Astrocyte of the cerebellum (primary cell): Measurements from ENCODE around the gene DHX38.

Experiments used
- DNase-seq: peaks from one replicate; pipeline ENCODE4 v3.0.0-alpha.2; 2011; ENCODE audit warnings: low read depth
- H3K4me3 ChIP-seq: 2 replicates; pipeline ENCODE4 v1.5.1; 2011; ENCODE audit warnings: mild to moderate bottlenecking, low read depth, low read length, moderate library complexity
- in situ Hi-C: cut with HindIII; loops from 2 replicates; pipeline ENCODE4 v1.10.0; 2017; ENCODE audit warnings: low sequenced_read_pairs
- TF ChIP-seq, protein P1 (sequence below): IDR thresholded peaks from 2 replicates; pipeline ENCODE4 v1.5.1; 2012; ENCODE audit warnings: low read length, low read depth, moderate library complexity, mild to moderate bottlenecking; ENCODE audit errors: missing control alignments

Gene DHX38

DNA sequence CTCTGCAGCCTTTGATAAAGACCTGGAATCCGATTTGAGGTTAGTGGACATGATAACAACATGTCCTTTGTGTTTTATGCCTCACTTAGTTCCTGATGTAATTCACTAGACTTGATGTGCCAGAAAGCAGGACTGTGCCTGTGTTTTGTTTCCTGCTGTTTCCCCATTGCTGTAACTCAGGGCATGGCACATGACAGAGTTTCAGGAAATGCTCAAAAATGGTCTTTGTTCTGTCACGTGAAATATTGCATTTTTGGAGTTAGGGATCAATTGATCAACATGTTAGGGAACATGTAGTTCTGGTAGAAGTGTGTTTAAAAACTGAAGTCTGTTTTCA is 32.8 kb downstream of the DHX38 start:
- no peak for DNase-seq
- TF ChIP-seq, protein P1, sequence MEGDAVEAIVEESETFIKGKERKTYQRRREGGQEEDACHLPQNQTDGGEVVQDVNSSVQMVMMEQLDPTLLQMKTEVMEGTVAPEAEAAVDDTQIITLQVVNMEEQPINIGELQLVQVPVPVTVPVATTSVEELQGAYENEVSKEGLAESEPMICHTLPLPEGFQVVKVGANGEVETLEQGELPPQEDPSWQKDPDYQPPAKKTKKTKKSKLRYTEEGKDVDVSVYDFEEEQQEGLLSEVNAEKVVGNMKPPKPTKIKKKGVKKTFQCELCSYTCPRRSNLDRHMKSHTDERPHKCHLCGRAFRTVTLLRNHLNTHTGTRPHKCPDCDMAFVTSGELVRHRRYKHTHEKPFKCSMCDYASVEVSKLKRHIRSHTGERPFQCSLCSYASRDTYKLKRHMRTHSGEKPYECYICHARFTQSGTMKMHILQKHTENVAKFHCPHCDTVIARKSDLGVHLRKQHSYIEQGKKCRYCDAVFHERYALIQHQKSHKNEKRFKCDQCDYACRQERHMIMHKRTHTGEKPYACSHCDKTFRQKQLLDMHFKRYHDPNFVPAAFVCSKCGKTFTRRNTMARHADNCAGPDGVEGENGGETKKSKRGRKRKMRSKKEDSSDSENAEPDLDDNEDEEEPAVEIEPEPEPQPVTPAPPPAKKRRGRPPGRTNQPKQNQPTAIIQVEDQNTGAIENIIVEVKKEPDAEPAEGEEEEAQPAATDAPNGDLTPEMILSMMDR: no peak
- no peak overlapping the region for H3K4me3 ChIP-seq
- in situ Hi-C loops: no loop called here

DNA sequence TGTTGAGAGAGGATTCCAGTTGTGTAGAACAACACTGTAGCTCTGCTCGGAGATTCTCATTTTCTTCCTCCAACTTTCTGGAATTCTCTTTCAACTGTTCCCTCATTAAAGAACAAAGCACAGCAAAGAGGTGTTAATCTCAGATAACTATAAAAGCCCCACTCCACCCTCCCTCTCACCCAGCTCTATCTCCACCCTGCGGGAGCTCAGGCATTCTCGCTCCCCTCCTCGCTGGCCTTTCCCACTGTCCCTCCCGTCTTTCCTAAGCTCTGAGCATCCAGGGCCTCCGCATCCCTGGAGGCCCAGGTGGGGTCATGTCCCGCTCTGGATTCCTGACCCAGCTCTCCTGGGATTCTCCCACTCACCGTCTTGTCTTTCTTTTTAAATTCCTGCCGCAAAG is 35.1 kb downstream of the DHX38 start:
- no peak for DNase-seq
- in situ Hi-C loops: no loop called here
- H3K4me3 ChIP-seq: no peak overlapping the region
- TF ChIP-seq, protein P1: no peak

DNA sequence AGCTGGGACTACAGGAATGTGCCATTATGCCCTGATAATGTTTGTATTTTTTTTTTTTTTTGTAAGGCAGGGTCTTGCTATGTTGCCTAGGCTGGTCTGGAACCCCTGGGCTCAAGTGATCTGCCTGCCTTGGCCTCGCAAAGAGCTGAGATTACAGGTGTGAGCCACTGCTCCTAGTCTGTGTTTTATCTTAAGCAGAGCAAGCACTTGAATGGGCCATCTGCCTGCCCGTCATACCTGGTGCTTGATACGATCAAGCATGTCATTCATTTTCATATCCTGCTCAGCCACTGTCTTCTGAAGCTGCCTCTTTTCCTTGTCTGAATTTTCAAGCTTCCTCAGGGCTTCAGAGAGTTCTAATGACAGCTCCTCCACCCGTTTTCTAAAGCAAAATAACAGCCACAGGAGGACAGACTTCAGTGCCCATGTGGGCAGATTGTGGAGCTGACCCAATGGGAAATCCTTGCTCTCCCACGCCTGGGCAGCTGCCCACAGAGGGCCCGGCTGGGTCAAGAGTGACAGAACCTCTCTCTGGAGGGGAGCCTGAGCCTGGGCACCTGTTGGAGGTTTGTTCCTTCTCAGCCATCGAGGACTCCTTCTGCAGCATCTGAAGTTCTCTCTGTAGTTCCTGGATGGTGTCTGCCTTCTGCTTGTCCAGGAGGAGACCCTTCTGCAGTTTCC is 36.5 kb downstream of the DHX38 start:
- in situ Hi-C loops: no loop called here
- no peak for DNase-seq
- H3K4me3 ChIP-seq: no peak overlapping the region
- TF ChIP-seq, protein P1: no peak

DNA sequence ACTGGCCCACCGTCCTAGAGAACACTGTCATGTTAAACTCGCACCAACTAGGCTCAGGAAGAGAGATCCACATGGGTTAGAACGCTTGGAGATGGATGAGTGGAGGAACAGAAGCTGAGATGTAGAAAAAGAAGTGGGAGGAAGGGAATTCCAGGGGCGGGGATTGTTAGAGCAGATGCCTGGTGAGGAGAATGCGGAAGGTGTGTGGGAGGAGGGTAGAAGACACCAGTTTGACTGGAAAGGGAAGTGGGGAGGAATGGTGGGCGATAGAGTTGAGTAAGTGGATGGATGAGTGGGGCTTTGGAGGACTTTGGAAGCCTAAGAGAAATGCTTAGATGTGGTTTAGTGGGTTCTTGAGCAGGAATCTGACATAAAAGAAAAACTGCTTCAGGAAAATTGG is 37.4 kb downstream of the DHX38 start:
- TF ChIP-seq, protein P1: no peak
- in situ Hi-C loops: no loop called here
- no peak for DNase-seq
- H3K4me3 ChIP-seq: no peak overlapping the region

DNA sequence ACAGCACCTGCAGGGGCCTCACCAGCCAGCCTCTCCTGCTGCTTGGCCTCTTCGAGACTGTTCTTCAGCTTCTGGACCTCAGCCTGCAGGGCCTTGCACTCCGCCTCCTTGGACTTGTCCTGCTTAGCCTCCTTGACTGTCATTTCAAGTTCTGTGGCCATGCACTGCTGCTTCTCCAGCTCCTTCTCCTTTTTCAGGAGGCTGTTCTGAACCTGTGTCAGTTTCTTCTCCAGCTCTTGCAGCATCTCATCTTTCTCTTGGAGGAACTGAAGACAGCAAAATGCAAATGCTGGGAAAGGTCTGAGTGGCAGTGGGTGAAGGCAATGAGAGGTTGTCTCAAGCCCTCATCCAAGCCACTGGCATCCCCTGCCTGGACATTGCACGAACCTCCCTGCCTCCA is 39.1 kb downstream of the DHX38 start:
- H3K4me3 ChIP-seq: no peak overlapping the region
- in situ Hi-C loops: no loop called here
- TF ChIP-seq, protein P1: no peak
- DNase-seq: no peak

DNA sequence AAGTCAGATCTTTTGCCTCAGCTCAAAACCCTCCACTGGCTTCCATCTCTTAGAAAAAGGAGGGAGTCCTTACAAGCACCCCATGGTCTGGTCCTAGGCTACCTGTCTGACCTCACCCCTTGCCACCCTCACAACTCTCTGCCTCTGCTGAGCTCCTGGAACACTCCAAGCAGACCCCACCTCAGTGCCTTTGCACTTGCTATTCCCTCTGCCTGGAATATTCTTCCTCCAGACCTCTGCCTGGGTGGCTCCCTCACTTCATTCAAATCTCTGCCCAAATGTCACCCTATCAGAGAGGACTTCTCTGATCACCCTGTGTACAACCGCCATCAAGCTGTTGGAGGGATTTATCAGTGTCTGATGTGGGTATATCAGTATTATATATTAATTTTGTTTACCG is 40.9 kb downstream of the DHX38 start:
- TF ChIP-seq, protein P1: no peak
- H3K4me3 ChIP-seq: no peak overlapping the region
- no peak for DNase-seq
- in situ Hi-C loops: no loop called here

DNA sequence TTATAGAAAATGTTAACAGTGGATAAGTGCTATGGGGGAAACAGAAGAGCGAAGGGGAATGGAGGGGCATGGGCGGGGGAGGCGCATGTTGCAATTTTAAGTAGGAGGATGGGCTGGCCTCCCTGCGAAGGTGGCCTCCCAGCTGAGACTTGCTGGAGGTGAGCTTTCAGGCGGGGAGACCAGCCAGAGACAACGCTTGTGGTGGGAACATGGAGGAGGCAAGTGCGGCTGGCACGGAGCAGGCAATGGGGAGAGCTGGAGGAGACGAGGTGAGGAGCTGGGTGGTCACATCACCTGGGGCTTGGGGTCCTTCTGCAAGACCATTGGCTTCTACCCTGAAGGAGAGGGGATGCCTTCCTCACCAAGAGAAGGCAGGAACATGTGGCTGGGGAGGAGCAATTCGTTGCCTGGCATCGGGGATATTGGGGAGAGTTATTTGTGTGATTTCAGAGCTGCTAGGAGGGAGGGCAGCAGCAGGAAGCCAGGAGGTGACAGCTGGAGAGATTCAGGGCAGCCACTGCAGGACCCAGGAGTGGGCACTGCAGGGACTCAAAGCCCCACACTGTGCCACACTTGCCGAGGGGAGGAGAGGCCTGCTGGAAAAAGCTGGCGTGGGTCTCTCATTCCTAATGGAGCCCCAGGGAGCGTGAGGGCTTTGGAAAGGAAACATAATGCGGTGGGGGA is 43.9 kb downstream of the DHX38 start:
- TF ChIP-seq, protein P1: no peak
- in situ Hi-C loops: no loop called here
- no peak overlapping the region for H3K4me3 ChIP-seq
- no peak for DNase-seq
